GM19372 (cell line): ENCODE data around the gene TSC22D3.
A peak's percentile ranks its signal among the peaks of the same experiment; 100 is the strongest.
"Not testable (repeated sequence)": the region's sequence is repeated elsewhere in the genome, so short reads cannot be mapped to it uniquely, and the experiment has no call there.

ENCODE experiments used
- ATAC-seq: cut with Tn5 transposase; IDR thresholded peaks from one replicate; pipeline ENCODE4 v1.9.1; 2021; ENCODE audit warnings: mild to moderate bottlenecking, low read depth, moderate library complexity; ENCODE audit not compliant: unreplicated experiment

TSC22D3 gene

DNA sequence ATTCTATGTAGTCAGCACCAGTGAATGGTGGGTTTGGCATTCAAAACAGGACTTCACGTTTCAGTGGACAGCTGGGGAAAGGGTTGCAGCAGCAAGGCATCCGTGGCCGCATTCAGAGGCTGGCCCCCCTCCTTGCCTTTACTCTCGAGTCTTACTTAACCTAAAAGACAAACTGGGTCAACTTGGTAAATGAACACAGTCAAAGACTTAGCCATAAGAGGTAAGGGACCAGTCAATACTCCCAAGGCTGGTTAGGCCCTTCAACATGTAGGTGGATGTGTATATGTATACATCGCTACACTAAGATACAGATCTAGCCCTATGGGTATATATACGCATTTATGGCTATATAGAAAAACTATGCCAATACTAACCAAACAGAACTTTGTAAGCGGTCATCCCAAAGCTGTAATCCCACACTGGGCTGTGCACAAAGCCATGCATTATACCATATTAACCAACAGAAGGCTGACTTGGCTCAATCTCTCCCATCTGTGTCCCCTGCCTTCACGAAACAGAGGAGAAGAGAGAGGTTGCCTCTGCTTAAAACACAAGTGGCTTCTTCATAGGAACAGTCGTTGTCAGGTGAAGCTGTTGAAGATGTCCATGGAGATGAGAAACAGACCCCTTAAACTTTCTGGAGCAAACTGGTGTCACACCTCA is 61.9 kb downstream of the TSC22D3 start:
- ATAC-seq, result no peak

DNA sequence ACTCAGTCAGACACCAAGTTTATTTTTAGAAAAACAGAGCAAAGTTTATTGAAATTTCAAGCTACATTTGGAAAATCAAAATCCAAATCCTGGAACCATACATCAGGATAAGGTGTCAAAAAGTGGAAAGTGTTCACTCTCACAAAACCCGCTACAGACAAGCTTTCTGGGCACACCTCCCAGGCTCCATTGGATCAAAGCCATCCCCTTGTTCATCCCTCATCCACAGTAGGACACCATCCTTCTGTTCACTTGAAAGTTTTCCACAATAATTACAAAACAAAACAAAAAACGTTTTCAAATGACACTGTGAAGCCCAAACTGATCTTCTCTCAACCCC is 62.4 kb downstream of the TSC22D3 start:
- ATAC-seq, result no peak

DNA sequence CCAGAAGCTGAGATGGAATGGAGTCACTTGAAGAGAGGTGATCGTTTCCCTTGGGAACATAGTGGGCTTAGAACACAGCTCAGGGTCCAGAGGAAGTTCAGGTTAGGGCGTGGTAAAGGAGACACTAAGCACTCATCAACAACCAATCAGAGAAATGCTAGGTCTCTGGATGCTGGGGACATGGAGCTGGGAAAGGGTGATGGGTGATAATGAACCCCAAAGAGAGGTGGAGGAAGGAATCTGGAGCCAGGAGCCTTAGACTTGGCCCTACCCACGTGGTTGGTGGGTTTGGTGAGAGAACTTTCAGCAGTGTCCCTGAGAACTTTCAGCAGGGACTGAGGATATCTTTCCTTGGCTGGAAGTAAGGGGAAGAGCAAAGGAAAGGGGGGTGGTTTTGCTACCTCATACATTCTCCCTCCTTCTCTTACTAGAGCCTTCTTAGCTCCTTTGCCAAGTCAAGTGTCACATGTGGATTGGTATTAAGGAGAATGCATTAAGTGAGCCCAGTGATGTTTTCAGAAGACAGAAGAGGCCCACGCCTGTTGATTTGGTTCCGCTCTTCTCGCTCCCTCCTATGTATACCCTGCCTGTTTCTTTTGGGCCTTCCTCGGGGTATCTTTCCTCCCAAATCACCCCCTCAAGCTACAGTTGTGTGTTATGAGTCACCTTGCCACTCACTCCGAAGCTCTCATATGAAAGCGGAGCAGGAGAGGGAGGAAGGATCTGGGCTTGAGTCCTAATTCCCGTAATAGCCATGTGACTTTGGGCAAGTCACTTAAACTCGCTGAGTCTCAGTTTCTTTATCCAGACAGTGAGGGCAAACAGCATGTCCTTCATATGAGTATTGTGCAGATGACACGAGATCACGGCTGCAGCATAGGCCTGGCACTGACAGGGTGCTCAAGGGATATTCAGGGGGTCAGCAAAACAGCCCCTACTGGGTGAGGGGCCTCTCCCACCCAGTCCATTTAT is 63.1 kb downstream of the TSC22D3 start:
- no peak for ATAC-seq

DNA sequence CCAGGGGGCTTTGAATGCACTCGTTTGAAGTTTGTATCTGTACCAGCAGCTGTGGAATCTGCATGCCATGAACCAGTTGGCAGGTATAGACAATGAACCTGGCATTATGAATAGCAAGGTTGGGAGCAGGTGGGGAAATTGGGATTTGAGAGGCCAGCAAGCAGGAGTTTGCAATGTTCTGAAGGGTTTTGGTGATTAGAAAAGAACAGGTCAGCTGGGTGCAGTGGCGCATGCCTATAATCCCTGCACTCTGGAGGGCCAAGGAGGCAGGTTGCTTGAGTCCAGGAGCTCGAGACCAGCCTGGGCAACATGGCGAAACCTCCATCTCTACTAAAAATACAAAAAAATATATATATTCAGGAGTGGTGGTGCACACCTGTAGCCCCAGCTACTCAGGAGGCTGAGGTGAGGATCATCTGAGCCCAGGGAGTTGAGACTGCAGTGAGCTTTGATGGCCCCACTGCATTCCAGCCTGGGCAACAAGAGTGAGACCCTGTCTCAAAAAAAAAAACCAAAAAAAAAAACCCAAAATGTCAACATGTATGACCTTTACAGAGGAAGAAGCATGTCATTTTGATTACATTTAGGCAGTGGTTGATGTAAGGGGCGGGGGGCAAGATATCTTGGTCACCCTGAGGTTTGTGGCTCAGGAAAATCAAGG is 63.9 kb downstream of the TSC22D3 start:
- ATAC-seq, result no peak

DNA sequence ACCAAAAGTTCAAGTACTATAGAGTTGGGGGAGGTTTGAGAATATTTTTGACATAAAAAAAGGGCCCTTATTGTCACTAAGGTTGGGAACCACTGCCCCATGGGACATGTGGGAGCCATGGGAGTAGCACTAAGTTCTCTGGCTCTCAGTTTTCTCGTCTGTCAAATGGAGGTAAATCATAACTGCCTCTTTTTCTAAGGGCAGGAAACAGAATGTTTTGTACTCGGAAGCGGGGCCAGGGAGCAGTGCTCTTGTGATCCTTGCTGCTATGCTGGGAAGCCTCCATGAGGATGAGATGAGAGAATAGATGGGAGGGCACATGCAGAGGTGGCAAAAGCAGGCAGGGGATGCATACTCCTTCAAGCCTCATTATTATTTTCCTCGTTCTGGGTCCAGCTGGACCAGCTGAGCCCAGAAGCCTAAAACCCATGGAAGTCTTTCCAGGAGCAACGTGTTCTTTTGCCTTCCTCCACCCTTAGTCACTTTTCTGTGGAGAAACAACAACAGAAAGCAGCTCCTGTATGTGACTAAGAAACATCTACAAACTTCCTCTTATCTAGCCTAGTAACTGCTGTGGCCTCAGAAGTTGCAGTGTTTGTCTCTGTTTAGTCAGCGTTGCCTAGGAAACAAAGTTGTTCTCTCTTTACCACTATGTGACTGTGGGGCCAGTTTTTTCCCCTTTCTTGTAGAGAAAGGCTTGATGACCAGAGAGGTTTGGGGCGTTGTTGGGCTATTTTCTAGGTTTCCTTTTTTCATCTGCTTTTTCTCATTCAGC is 64.8 kb downstream of the TSC22D3 start:
- ATAC-seq, result peak; percentile 92

DNA sequence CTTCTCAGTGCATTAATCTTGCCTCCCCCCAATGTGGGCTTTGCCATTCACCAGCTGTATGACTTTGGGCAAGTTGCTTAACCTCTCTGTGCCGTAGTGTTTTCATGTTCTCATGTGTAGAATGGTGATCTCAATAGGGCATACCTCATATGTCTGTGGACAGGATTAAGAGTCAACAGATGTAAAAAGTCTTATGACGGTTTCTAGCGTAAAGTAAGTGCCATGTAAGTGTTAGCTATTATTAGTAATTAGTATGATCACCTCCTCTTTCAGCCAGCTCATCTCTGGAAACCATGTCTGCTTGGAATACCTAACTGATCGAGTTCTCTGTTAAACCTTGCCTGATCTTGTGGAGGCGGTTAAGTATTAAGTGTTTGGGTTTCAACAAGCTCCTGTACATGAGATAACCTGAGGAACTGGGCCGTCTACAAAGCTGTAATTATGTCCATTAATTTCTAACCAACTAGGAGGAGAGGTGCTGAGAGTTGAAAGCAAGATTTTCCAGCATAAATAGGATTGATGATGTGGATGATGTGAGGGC is 66.3 kb downstream of the TSC22D3 start:
- no peak for ATAC-seq

DNA sequence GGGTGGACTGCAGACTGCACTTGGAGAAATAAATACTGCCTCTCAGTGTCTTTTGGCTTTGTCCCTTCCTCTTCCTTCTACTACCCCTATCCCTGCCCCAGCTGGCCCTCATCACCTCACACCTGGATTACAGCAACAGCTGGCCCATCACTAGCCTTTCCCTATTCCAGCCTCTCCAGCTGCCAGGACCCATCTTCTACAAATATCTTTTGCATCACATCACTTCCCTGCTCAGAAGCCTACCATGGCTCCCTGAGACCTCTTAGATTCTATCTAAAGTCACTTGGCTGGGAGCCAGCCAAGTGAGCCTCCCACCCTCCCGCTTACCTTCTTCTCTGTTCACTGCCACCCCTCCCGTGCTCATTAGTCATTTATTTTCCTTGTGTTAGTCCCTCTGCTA is 66.8 kb downstream of the TSC22D3 start:
- ATAC-seq, result no peak

DNA sequence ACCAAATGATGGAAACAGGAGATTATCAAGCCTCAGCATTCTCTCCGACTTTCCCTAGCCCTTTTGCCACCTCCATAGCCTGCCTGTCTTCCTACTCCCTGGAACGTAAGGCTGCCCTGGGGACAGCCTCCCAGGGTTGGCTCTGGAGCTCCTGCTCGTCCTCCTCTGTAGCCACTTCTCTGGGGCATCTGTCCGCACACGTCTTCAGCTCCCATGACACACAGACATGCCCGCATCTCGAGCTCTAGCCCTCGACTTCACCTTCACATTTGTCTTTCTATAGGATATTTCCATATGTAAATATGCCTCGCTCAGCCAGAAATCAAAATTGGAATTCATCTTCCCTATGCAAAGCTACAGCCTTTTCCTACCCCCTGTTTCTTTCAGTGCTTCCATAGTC is 67.7 kb downstream of the TSC22D3 start:
- no peak for ATAC-seq

DNA sequence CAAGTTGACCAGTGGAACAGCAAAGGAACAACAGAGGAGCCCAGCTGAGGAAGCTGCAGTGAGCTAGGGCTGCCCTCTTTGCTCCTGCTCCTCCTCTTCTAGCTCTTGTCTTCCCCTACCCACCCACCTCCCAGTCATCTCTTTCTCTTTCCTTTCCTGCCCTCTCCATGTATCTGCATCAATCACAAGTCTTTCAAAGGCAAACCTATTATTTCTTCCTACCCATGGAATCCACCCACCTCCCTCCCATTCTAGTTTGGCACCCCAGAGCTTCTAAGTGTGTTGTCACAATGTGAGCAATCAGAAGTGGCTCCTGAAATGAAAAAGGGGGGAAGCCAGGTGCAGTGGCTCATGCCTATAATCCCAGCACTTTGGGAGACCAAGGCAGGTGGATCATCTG is 69.3 kb downstream of the TSC22D3 start:
- no peak for ATAC-seq

DNA sequence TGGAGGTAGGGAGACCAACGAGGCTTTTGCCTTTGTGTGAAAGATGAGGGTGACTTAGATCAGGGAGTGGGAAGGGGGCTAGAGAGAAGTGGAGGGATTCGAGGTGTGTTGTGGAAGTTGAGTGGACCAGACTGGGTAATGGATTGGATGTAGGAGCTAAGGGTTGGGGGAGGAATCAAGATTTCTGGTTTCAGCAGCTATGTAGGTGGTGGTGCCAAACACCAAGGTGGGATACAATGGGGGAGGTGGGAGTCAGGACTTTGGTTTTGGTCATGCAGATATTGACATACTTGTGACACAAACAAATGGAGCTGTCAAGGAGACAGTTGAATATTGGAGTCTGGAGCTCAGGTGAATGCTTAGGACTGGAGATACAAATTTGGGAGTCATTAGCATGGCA is 71.0 kb downstream of the TSC22D3 start:
- no peak for ATAC-seq

DNA sequence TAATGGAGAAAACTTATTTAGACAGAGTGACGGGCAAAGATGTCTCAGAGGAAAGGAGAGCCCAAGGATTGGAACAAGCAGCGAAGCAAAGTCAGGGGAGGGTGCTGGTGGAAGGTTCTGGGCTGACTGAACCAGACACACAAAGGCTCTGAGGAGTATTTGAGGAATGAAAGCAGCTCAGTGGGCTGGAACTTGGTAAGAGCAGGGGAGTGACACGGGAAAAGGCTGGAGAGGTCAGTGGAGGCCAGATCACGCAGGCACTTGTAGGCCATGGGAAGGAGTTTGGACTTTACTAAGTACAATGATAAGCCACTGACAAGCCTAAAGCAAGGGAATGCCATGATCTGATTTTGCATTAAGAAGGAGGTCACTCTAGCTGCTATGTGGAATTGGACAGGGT is 71.4 kb downstream of the TSC22D3 start:
- ATAC-seq, result no peak

DNA sequence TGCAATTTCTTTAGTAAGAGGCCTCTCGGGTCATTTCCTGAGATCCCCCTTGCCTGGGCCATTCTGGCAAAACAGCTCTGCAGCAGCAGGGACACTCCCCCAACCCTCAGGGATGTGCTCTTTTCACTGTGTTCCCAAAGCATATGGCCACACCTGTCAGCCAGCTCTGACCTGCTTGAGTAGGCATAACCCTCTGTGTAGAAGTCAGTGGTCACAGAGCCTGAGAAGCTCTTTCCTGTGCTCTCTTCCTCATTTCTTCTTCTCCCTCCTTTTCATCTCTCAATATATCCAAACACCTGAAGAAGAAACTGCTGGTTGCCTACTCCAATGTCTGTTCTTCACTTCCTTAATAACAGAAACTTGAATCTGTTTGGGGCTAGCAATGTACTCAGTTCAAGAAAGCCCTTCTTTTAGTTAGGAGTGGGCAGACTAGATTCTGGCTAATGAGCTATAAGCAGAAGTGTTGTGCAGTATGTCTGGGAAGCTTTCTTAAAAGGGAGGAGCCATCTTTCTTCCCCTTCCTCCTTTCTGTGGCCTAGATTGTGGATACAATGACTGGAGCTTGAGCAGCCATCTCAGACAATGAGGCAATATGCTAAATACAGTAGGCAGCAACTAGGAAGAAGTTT is 74.0 kb downstream of the TSC22D3 start:
- peak; percentile 57 for ATAC-seq

DNA sequence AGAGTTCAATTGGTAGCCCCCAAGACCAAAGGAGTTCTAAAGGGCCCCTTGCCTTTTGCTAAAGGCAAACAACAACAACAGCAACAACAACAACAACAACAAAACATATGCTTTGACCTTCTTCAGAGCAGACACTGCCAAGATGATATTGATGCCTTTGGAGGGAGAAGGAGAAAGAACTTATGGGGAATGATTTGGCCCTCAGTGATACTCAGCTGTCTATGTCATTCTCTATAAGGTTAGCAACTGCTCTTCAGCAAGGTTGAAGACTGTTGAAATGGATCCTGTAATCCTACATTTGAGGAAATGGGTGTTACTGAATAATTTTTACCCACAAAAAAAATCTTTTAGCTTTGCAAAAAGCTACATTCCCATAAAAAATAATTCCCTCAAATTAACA is 74.8 kb downstream of the TSC22D3 start:
- ATAC-seq, result no peak

DNA sequence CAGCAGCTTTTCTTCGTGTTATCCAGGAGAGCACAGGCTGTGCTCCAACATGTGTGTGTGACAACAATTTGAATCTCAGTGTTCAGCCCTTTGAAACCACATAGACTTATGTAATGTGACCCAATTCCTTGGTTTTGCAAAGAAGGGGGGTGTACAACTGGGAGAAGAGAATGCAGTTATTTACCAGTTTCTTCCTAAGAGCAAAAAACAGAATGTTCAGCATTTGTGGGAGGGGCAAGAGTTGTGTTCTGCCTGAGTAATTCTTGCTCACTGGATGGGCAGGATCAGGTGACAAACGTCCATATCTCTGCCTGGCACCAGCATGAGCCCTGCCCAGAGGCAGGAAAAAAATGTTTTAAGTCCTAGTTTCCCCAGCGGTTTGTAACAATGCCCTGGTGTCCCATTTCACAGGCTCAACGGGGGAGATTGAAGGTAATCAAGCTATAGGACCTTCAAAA is 75.2 kb downstream of the TSC22D3 start:
- ATAC-seq, result no peak

DNA sequence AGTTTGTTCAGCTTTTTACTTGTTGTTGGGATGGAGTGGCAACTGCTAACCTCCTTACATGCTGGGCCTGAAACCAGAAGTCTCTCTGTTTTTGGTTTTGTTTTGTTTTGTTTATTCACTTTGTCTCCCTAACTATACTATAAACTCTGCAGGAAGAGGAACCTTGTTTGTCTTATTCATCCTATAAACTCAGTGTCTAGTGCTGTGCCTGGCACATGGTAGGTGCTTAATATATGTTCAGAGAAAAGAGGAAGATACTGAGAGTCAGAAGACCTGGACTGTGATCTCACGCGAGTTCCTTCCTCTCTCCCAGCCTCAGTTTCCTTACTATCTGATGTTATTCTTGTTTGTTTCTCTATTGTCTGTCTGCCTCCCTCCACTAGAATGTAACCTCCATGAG is 76.0 kb downstream of the TSC22D3 start:
- ATAC-seq, result no peak

DNA sequence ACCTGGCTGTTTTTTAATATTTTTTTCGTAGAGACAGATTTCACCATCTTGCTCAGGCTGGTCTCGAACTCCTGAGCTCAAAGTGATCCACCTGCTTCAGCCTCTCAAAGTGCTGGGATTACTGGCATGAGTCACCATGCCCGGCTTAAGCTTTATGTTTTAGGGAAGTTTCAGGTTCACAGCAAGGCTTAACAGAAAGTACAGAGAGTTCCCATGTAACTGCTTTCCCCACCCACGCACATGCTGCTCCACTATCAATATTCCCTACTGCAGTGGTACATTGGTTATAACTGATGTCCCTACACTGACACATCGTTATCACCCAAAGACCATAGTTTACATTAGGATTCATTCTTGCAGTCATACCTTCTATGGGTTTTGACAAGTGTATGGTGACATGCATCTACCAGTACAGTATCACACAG is 84.6 kb downstream of the TSC22D3 start:
- no peak for ATAC-seq

DNA sequence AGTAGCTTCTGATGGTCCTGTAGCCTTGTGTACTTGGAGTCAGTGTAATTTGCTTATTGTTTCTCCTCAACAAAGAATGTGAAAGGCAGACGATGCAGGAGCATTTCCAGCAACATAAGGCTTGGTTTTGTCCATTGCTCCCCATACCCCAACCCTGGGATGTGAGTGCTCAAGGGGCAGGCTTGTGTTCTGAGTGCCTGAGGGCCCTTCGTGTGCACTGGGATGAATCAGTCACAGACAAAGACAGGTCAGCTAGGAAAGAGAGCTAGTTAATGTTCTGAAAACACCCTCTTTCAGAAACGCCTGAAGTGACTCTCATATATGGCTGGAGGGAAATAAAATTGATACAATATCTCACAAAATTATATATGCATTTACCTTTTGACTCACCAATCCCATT is 88.1 kb downstream of the TSC22D3 start:
- no peak for ATAC-seq

DNA sequence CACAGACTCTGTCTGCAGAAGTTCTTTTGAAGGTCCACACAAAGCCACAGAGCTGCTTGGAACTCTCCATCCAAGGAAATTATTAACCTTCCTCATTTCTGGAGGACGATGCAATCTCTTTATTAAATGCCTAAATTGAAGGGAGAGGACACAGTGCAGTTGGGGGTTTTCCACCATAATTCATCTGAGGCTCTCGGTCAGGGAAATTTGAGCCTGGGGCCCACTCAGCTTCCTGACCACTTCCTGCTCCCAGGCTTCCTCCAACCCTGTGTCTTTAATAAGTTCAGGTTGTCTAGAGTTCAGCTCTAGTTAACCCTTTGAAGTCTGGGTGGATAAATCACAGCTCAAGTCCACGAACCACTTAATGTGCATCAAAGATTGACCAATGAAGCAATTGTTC is 88.8 kb downstream of the TSC22D3 start:
- no peak for ATAC-seq

DNA sequence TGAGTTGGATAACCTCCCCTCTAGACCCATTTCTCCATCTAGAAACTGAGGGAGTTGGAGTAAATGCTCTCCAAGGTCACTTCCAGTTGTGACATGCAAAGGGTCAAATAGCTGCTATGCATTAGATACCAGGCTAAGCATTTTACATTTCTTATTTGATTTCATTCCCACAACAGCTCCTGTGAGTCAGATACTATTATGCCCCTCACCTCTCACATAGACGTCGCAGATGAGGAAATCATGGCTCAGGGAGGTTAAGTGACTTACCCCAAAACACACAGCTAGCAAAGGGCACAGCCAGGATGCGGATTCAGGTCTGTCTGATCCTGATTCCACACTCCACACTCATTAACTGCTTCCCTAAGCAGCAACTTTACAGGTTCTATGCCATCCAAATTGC is 89.6 kb downstream of the TSC22D3 start:
- no peak for ATAC-seq

DNA sequence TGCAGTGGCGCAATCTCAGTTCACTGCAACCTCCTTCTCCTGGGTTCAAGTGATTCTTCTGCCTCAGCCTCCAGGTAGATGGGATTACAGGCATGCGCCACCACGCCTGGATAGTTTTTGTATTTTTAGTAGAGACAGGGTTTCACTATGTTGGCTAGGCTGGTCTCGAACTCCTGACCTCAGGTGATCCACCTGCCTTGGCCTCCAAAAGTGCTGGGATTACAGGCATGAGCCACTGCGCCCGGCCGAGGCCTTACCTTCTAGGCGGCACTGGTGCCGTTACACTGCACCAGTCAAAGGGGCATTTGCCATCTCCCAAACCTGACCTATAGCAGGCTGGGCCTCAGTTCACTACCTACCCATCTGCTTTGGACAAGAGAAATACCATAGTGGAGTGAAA is 90.0 kb downstream of the TSC22D3 start:
- not testable (repeated sequence) for ATAC-seq
